ENCODE data around the gene FRRS1L. TPM values are rescaled to one million over a fixed set of nuclear protein-coding genes. Genes with fewer than 3 reads are reported as not detected.

FRRS1L gene
- total and polyA plus RNA-seq, 2 donors (not counting 1 experiment from before 2014, with no cell fraction given) = 0.08 to 0.17 TPM

GRCh38 chr9:109101810-109102209 lies 65.2 kb downstream of the FRRS1L start:
- H3K4me3 ChIP-seq (replicated peaks in 1 of 4; ENCODE audit: control extremely low read depth in 1 of 4, insufficient read depth in 1 of 4, low read depth in 3 of 4, low read length in 4 of 4) = no peak overlapping the region
- H3K4me1 ChIP-seq (ENCODE audit: control insufficient read depth, extremely low read depth, insufficient read depth, low read length) = peaks cover 11% of the 10 kb centered on the region
- H3K9me3 ChIP-seq (ENCODE audit: control insufficient read depth, insufficient read depth, low read depth, low read length) = no peaks in the 10 kb centered on the region
- no peaks in the 10 kb centered on the region for H4K20me1 ChIP-seq (ENCODE audit: control insufficient read depth, extremely low read depth, insufficient read depth, low read length)
- no peak overlapping the region for H2AFZ ChIP-seq (ENCODE audit: low read length)
- H3K27me3 ChIP-seq (ENCODE audit: control insufficient read depth, insufficient read depth, low read length) = no peaks in the 10 kb centered on the region
- peak; percentile 54 to 97 for DNase-seq (ENCODE audit: low read depth in 2 of 2)
- no peak overlapping the region for H3K4me2 ChIP-seq (ENCODE audit: extremely low read depth, insufficient read depth, low read length)
- H3K36me3 ChIP-seq (ENCODE audit: control insufficient read depth, insufficient read depth, low read length) = no peaks in the 10 kb centered on the region
- no peak overlapping the region for H3K9ac ChIP-seq (ENCODE audit: insufficient read depth, low read length)
- peaks cover 76% of the 10 kb centered on the region for H3K79me2 ChIP-seq (ENCODE audit: control insufficient read depth, insufficient read depth, low read length)
- TF ChIP-seq EZH2 (IDR thresholded peaks at IDR 0.05; ENCODE audit: low read length, missing control alignments) (no peak), CTCF (conservative IDR thresholded peaks at IDR 0.05 in 1 of 2, IDR thresholded peaks at IDR 0.05 in 1 of 2; ENCODE audit: low read depth in 1 of 2, low read length in 2 of 2) (no peak)
- no peak overlapping the region for H3K27ac ChIP-seq (ENCODE audit: insufficient read depth, low read length)

GRCh38 chr9:109101202-109101595 lies 65.8 kb downstream of the FRRS1L start:
- H3K4me2 ChIP-seq (ENCODE audit: extremely low read depth, insufficient read depth, low read length) = no peak overlapping the region
- TF ChIP-seq CTCF (conservative IDR thresholded peaks at IDR 0.05 in 1 of 2, IDR thresholded peaks at IDR 0.05 in 1 of 2; ENCODE audit: low read depth in 1 of 2, low read length in 2 of 2) = no peak
- TF ChIP-seq EZH2 (IDR thresholded peaks at IDR 0.05; ENCODE audit: low read length, missing control alignments) = no peak

GRCh38 chr9:109100543-109101201 lies 66.4 kb downstream of the FRRS1L start:
- Histone ChIP-seq H3K27me3 (ENCODE audit: control insufficient read depth, insufficient read depth, low read length) (no peaks in the 10 kb centered on the region), H3K27ac (ENCODE audit: insufficient read depth, low read length) (no peak overlapping the region), H3K4me3 (replicated peaks in 1 of 4; ENCODE audit: control extremely low read depth in 1 of 4, insufficient read depth in 1 of 4, low read depth in 3 of 4, low read length in 4 of 4) (no peak overlapping the region), H3K9me3 (ENCODE audit: control insufficient read depth, insufficient read depth, low read depth, low read length) (no peaks in the 10 kb centered on the region), H2AFZ (ENCODE audit: low read length) (no peak overlapping the region), H3K79me2 (ENCODE audit: control insufficient read depth, insufficient read depth, low read length) (peaks cover 73% of the 10 kb centered on the region), H4K20me1 (ENCODE audit: control insufficient read depth, extremely low read depth, insufficient read depth, low read length) (no peaks in the 10 kb centered on the region), H3K9ac (ENCODE audit: insufficient read depth, low read length) (no peak overlapping the region), H3K4me1 (ENCODE audit: control insufficient read depth, extremely low read depth, insufficient read depth, low read length) (peaks cover 10% of the 10 kb centered on the region), H3K4me2 (ENCODE audit: extremely low read depth, insufficient read depth, low read length) (no peak overlapping the region), H3K36me3 (ENCODE audit: control insufficient read depth, insufficient read depth, low read length) (no peaks in the 10 kb centered on the region)
- TF ChIP-seq EZH2 (IDR thresholded peaks at IDR 0.05; ENCODE audit: low read length, missing control alignments) = no peak
- TF ChIP-seq CTCF (conservative IDR thresholded peaks at IDR 0.05 in 1 of 2, IDR thresholded peaks at IDR 0.05 in 1 of 2; ENCODE audit: low read depth in 1 of 2, low read length in 2 of 2) = no peak
- DNase-seq (ENCODE audit: low read depth in 2 of 2) = no peak

More at GRCh38 chr9:109101202-109101595, 65.8 kb downstream of the FRRS1L start:
- Histone ChIP-seq H3K9me3 (ENCODE audit: control insufficient read depth, insufficient read depth, low read depth, low read length) (no peaks in the 10 kb centered on the region), H4K20me1 (ENCODE audit: control insufficient read depth, extremely low read depth, insufficient read depth, low read length) (no peaks in the 10 kb centered on the region), H3K9ac (ENCODE audit: insufficient read depth, low read length) (no peak overlapping the region), H3K27me3 (ENCODE audit: control insufficient read depth, insufficient read depth, low read length) (no peaks in the 10 kb centered on the region), H3K79me2 (ENCODE audit: control insufficient read depth, insufficient read depth, low read length) (peaks cover 74% of the 10 kb centered on the region), H3K4me3 (replicated peaks in 1 of 4; ENCODE audit: control extremely low read depth in 1 of 4, insufficient read depth in 1 of 4, low read depth in 3 of 4, low read length in 4 of 4) (no peak overlapping the region), H3K36me3 (ENCODE audit: control insufficient read depth, insufficient read depth, low read length) (no peaks in the 10 kb centered on the region), H2AFZ (ENCODE audit: low read length) (no peak overlapping the region), H3K4me1 (ENCODE audit: control insufficient read depth, extremely low read depth, insufficient read depth, low read length) (peaks cover 10% of the 10 kb centered on the region), H3K27ac (ENCODE audit: insufficient read depth, low read length) (no peak overlapping the region)
- no peak for DNase-seq (ENCODE audit: low read depth in 2 of 2)
